Measurements from ENCODE around the gene SPACA6.

DNA sequence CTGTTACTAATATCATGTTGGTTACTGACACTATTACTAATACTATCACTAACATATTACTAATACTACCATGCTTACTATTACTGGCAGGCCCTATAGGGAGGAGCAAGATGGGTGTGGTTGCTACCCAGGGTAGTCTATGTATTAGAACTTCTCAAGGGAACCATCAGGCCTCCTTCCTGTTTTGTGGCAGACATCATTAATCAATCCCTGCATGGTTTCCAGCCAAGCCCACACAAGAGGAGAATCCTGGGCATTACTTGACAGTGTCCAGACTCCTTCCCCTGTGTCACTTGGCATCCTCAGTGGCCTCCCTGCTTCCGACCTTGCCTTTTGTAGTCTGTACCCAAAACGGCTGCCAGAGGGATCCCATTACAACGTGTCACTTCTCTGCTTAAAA lies 21.7 kb downstream of the SPACA6 start:
- TF ChIP-seq, protein P1, sequence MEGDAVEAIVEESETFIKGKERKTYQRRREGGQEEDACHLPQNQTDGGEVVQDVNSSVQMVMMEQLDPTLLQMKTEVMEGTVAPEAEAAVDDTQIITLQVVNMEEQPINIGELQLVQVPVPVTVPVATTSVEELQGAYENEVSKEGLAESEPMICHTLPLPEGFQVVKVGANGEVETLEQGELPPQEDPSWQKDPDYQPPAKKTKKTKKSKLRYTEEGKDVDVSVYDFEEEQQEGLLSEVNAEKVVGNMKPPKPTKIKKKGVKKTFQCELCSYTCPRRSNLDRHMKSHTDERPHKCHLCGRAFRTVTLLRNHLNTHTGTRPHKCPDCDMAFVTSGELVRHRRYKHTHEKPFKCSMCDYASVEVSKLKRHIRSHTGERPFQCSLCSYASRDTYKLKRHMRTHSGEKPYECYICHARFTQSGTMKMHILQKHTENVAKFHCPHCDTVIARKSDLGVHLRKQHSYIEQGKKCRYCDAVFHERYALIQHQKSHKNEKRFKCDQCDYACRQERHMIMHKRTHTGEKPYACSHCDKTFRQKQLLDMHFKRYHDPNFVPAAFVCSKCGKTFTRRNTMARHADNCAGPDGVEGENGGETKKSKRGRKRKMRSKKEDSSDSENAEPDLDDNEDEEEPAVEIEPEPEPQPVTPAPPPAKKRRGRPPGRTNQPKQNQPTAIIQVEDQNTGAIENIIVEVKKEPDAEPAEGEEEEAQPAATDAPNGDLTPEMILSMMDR (conservative IDR thresholded peaks at IDR 0.05 in 1 of 2, IDR thresholded peaks at IDR 0.05 in 1 of 2; ENCODE audit: low read depth in 1 of 2, low read length in 2 of 2), result no peak
- no peak for TF ChIP-seq EZH2 (IDR thresholded peaks at IDR 0.05; ENCODE audit: low read length, missing control alignments)

Data from fibroblast of lung (primary cell).